ENCODE data around the gene TCF15.

DNA sequence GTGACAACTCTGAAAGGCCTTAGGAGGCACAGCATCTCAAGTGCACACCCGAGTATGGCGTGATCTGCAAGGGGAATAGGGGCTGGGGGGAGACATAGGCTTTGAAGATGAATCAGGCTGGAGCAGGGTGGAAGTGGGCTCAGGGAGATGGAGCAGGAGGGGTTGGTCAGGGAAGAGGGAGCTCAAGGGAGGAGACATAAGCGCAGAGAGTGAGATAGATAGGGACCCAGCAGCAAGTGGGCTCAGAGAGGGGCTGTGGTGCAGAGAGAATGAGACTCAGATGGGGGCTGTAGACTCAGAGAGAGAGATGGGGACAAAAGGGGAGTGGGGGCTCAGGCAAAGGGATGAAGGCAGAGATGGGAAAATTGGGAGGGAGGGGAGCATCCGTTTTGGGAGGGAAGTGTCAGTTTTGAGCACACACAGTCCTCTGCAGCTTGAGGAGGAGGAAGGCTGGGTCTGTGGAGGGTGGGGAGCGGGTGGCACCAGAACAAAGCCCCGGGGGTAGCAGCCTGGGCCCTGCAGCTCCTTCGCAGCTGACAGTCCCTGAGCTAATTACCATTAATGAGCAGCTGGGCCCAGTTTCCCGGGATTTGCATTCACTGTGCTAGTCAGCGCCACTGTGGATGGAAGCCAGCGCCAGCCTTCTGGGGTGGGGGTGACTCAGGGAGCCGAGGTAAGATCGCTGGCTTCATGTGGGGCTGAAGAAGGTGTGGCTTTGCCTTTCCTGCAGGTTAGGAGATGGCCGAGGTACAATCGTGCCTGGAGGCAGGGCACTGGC, 24.2 kb upstream of the TCF15 start:
- TF ChIP-seq POLR2A (IDR thresholded peaks at IDR 0.05), result no peak
- TF ChIP-seq, protein P1, sequence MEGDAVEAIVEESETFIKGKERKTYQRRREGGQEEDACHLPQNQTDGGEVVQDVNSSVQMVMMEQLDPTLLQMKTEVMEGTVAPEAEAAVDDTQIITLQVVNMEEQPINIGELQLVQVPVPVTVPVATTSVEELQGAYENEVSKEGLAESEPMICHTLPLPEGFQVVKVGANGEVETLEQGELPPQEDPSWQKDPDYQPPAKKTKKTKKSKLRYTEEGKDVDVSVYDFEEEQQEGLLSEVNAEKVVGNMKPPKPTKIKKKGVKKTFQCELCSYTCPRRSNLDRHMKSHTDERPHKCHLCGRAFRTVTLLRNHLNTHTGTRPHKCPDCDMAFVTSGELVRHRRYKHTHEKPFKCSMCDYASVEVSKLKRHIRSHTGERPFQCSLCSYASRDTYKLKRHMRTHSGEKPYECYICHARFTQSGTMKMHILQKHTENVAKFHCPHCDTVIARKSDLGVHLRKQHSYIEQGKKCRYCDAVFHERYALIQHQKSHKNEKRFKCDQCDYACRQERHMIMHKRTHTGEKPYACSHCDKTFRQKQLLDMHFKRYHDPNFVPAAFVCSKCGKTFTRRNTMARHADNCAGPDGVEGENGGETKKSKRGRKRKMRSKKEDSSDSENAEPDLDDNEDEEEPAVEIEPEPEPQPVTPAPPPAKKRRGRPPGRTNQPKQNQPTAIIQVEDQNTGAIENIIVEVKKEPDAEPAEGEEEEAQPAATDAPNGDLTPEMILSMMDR (IDR thresholded peaks at IDR 0.05), result no peak

Measured in heart left ventricle (tissue), 13 donors.